SK-N-SH (cell line): ENCODE results near the gene PHLDA3. TPM values are rescaled to one million over a fixed set of nuclear protein-coding genes. Genes with fewer than 3 reads are reported as not detected.

Source experiments
- CTCF ChIA-PET: fragments of 300-600, 350-600 bp; formaldehyde crosslinking; extraction: SDS; loops from one replicate; lab custom pipeline; 2021; lab: Yijun Ruan, JAX
- POLR2A ChIA-PET: fragments of 350-600 bp; sonication (Branson Sonifier 250); formaldehyde crosslinking; extraction: SDS; loops from one replicate; lab custom pipeline; 2020; ENCODE audit warnings: antibody characterized with exemption, inconsistent platforms; lab: Yijun Ruan, JAX
- DNase-seq: peaks from one replicate; pipeline ENCODE4 v3.0.0; 2012
- H2AFZ ChIP-seq: fragments of 200-600 bp; sonication (generic); 2 replicates; pipeline ENCODE4 v1.8.1; 2016; ENCODE audit warnings: antibody characterized with exemption, mild to moderate bottlenecking, low read depth
- H3F3A ChIP-seq: fragments of 200-600 bp; sonication (generic); replicated peaks from 2 replicates; pipeline ENCODE3; 2016; ENCODE audit warnings: antibody characterized with exemption, mild to moderate bottlenecking; ENCODE audit not compliant: insufficient read depth
- H3K27ac ChIP-seq, 2 experiments: fragments of 200-500 bp in 1 of 2; fragments of 200-600 bp in 1 of 2; sonication (Bioruptor generic) in 1 of 2; sonication (generic), shearing (Covaris generic) in 1 of 2; 2 replicates each; pipeline versions ENCODE4 v1.5.1 to v1.6.1; 2014 to 2016; ENCODE audit warnings: low read depth in 2 of 2, inconsistent platforms in 1 of 2, low read length in 1 of 2, mild to moderate bottlenecking in 1 of 2, mixed read lengths in 1 of 2
- H3K27me3 ChIP-seq: fragments of 200-600 bp; sonication (generic), shearing (Covaris generic); 2 replicates; pipeline ENCODE4 v1.6.1; 2016; ENCODE audit warnings: mixed run types; ENCODE audit not compliant: insufficient read depth
- H3K36me3 ChIP-seq, 2 experiments: fragments of 200-500 bp in 1 of 2; fragments of 200-600 bp in 1 of 2; sonication (Bioruptor generic) in 1 of 2; sonication (generic) in 1 of 2; replicated peaks in 1 of 2; 2 replicates each; pipeline versions ENCODE3 to v1.5.1; 2014 to 2016; ENCODE audit warnings: low read length in 1 of 2, mild to moderate bottlenecking in 1 of 2; ENCODE audit not compliant: insufficient read depth in 2 of 2, control insufficient read depth in 1 of 2
- H3K4me1 ChIP-seq, 2 experiments: fragments of 200-500 bp in 1 of 2; fragments of 200-600 bp in 1 of 2; sonication (Bioruptor generic) in 1 of 2; sonication (generic), shearing (Covaris generic) in 1 of 2; 2 replicates each; pipeline versions ENCODE4 v1.5.1 to v1.6.1; 2014 to 2016; ENCODE audit warnings: low read depth in 1 of 2, low read length in 1 of 2, mixed run types in 1 of 2; ENCODE audit not compliant: insufficient read depth in 2 of 2, control insufficient read depth in 1 of 2
- H3K4me2 ChIP-seq: fragments of 200-600 bp; sonication (generic), shearing (Covaris generic); 2 replicates; pipeline ENCODE4 v1.6.1; 2017; ENCODE audit warnings: mixed run types
- H3K4me3 ChIP-seq, 2 experiments: fragments of 200-500 bp in 1 of 2; fragments of 200-600 bp in 1 of 2; sonication (Bioruptor generic) in 1 of 2; sonication (generic), shearing (Covaris generic) in 1 of 2; 2 replicates each; pipeline versions ENCODE4 v1.5.1 to v1.8.1; 2014 to 2016; ENCODE audit warnings: low read depth in 2 of 2, inconsistent platforms in 1 of 2, low read length in 1 of 2, mild to moderate bottlenecking in 1 of 2, mixed read lengths in 1 of 2, moderate library complexity in 1 of 2
- H3K79me2 ChIP-seq: fragments of 200-600 bp; sonication (generic); 2 replicates; pipeline ENCODE4 v1.8.1; 2017; ENCODE audit warnings: mild to moderate bottlenecking; ENCODE audit not compliant: insufficient read depth
- H3K9ac ChIP-seq: fragments of 200-600 bp; sonication (generic); 2 replicates; pipeline ENCODE4 v1.6.1; 2017; ENCODE audit warnings: mixed run types
- H3K9me2 ChIP-seq: fragments of 200-600 bp; sonication (generic); 2 replicates; pipeline ENCODE4 v1.6.1; 2017; ENCODE audit warnings: mixed run types
- H3K9me3 ChIP-seq: fragments of 200-600 bp; sonication (generic); 2 replicates; pipeline ENCODE4 v1.6.1; 2017; ENCODE audit warnings: mixed run types, mild to moderate bottlenecking, moderate library complexity
- H4K20me1 ChIP-seq: fragments of 200-600 bp; sonication (generic); 2 replicates; pipeline ENCODE4 v1.6.1; 2017; ENCODE audit warnings: mild to moderate bottlenecking, mixed run types; ENCODE audit not compliant: insufficient read depth
- CHD2 ChIP-seq: fragments of 150-350 bp; IDR thresholded peaks from 2 replicates; pipeline ENCODE4 v1.6.1; 2018; ENCODE audit warnings: low read length; ENCODE audit not compliant: partially characterized antibody
- ELF1 ChIP-seq: IDR thresholded peaks from 2 replicates; pipeline ENCODE4 v1.4.0; 2012
- EZH2phosphoT487 ChIP-seq: fragments of 200-600 bp; sonication (generic); IDR thresholded peaks from 2 replicates; pipeline ENCODE4 v1.6.1; 2017; ENCODE audit warnings: low read depth, mixed run types, mild to moderate bottlenecking, antibody characterized with exemption, moderate library complexity, borderline replicate concordance
- FOSL2 ChIP-seq: IDR thresholded peaks from 2 replicates; pipeline ENCODE4 v1.4.0; 2012; ENCODE audit warnings: low read depth, mild to moderate bottlenecking, moderate library complexity, borderline replicate concordance
- FOXM1 ChIP-seq: IDR thresholded peaks from 2 replicates; pipeline ENCODE4 v1.4.0; 2012; ENCODE audit warnings: low read depth, mild to moderate bottlenecking
- GABPA ChIP-seq: IDR thresholded peaks from 2 replicates; pipeline ENCODE4 v1.4.0; 2012; ENCODE audit warnings: low read depth, mild to moderate bottlenecking
- JUND ChIP-seq: IDR thresholded peaks from 2 replicates; pipeline ENCODE4 v1.4.0; 2012
- MEF2A ChIP-seq: IDR thresholded peaks from 2 replicates; pipeline ENCODE4 v1.4.0; 2012; ENCODE audit warnings: low read depth, borderline replicate concordance
- NFIC ChIP-seq: IDR thresholded peaks from 2 replicates; pipeline ENCODE4 v1.4.0; 2012; ENCODE audit warnings: borderline replicate concordance
- NRF1 ChIP-seq: IDR thresholded peaks from 2 replicates; pipeline ENCODE4 v1.6.1; 2012; ENCODE audit warnings: low read depth, mild to moderate bottlenecking, low read length
- POLR2AphosphoS5 ChIP-seq: IDR thresholded peaks from 2 replicates; pipeline ENCODE4 v1.6.1; 2012; ENCODE audit warnings: low read depth, low read length
- RAD21 ChIP-seq: IDR thresholded peaks from 2 replicates; pipeline ENCODE4 v1.6.1; 2012; ENCODE audit warnings: mild to moderate bottlenecking, low read length
- RXRA ChIP-seq: IDR thresholded peaks from 2 replicates; pipeline ENCODE4 v1.4.0; 2012; ENCODE audit warnings: low read depth, mild to moderate bottlenecking, borderline replicate concordance
- SIN3A ChIP-seq: IDR thresholded peaks from 2 replicates; pipeline ENCODE4 v1.6.1; 2012; ENCODE audit warnings: low read depth, mild to moderate bottlenecking, low read length, moderate library complexity, borderline replicate concordance
- SMC3 ChIP-seq: IDR thresholded peaks from 2 replicates; pipeline ENCODE4 v1.6.1; 2012; ENCODE audit warnings: low read depth, low read length, improper control_type of control experiment
- TAF1 ChIP-seq: IDR thresholded peaks from 2 replicates; pipeline ENCODE4 v1.6.1; 2012; ENCODE audit warnings: low read depth, mild to moderate bottlenecking, low read length, moderate library complexity, borderline replicate concordance
- TCF12 ChIP-seq: IDR thresholded peaks from 2 replicates; pipeline ENCODE4 v1.4.0; 2012
- TEAD4 ChIP-seq: IDR thresholded peaks from 2 replicates; pipeline ENCODE4 v1.4.0; 2012; ENCODE audit warnings: mild to moderate bottlenecking, borderline replicate concordance; ENCODE audit not compliant: insufficient read depth
- WGBS: methylation state at CpG from one replicate; pipeline ENCODE4 v1.1.6; 2017; ENCODE audit warnings: low lambda C conversion rate; 5-methylcytosine and 5-hydroxymethylcytosine counted together
- polyA plus RNA-seq, 3 experiments: library from polyadenylated mRNA; depleted of rRNA; stranded (reverse); fragments of >200 nt; gene quantifications; 2 replicates each; pipeline ENCODE4 v1.2.3, GENCODE V29; 2012
- TF ChIP-seq, protein P1 (sequence below): IDR thresholded peaks from 2 replicates; pipeline ENCODE4; 2012
- TF ChIP-seq, protein P2 (sequence below): IDR thresholded peaks from 2 replicates; pipeline ENCODE4 v1.4.0; 2012; ENCODE audit warnings: low read depth

The PHLDA3 gene
- polyA plus RNA-seq (2012; rRNA removed) = 105 and 108 TPM in 2 replicates
- 46.1 and 93.3 TPM in 2 replicates for polyA plus RNA-seq (2012; cell fraction: cytosol; rRNA removed)
- 94.2 and 108 TPM in 2 replicates for polyA plus RNA-seq (2012; cell fraction: nucleus; rRNA removed)

DNA sequence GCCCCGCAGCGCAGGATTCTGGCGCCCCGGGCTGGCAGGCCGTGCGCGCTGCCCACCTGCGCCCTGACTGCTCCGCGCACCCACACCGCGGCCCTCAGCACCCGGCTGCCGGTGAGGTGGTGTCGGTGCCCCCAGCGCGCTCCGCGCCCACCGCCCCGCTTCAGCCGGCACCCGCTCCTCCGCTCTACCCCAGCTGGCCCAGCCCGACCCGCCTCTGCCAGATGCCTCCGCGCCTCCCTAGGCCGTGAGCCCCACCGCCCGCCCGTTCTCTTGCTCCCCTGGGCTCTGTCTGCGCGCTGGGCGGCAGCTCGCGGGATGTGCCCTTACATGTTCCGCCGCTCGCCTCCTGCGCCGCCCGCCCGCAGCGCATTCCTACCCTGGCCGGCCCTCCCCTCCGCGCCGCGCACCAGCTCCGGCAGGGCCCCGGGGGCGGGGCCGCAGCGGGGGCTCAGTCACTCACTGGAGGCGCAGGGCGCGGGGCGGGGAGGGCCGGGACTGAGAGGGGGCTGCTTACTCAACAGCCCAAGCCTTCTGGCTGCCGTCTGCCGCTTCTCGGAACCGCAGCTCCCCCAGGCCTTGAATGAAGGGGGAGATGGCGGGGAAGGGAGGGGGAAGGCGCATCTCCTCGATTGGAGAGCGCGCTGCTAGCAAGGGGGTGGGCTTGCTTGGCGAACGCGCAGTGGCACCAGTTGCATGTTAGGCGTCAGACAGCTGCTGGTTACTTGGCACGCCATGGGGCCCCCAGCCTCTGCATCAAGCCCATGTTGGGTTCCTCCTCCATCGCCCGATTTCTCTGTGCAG is at the start of gene PHLDA3:
TSS of gene PHLDA3 (minus strand) at position 345 of the 801 bp plus-strand sequence. CDS start 402 bp downstream, outside the sequence.
- Histone ChIP-seq H2AFZ (0 out of 2 replicates have a peak within 1 kb of the TSS, but pooled peaks have one; percentile 51), H3F3A (peaks cover 9% of the 10 kb centered on the region), H3K4me1 (peaks cover 13 to 29% of the 10 kb centered on the region in 2 experiments; a peak in 3 of 4 replicates), H4K20me1 (peaks cover 32% of the 10 kb centered on the region), H3K9me3 (no peaks in the 10 kb centered on the region), H3K79me2 (peaks cover 47% of the 10 kb centered on the region), H3K9ac (peak within 1 kb of the TSS; percentile 89), H3K4me3 (peak within 1 kb of the TSS; percentile 77 to 82), H3K27ac (peak within 1 kb of the TSS; percentile 83 to 94), H3K9me2 (no peaks in the 10 kb centered on the region), H3K27me3 (no peaks in the 10 kb centered on the region), H3K36me3 (peaks cover 13 to 20% of the 10 kb centered on the region in 2 experiments), H3K4me2 (peak within 1 kb of the TSS; percentile 97)
- CTCF ChIA-PET = interaction anchor here (0.6 to 7.3 kb wide), 9 partner anchors 8 to 324 kb away, joined by 3 to 63 read pairs (median 6); no protein-coding TSS in a partner anchor
- POLR2A ChIA-PET = interaction anchor here (0.6 to 1.6 kb wide), 15 partner anchors 9 to 71 kb away, joined by 3 to 9 read pairs (median 4); partner anchors contain the start of gene CSRP1
- WGBS = under 1% methylated on average over 17 of the region's 76 CpGs
- DNase-seq = peak; percentile 93
- no peak for TF ChIP-seq CHD2
- TF ChIP-seq, protein P1, sequence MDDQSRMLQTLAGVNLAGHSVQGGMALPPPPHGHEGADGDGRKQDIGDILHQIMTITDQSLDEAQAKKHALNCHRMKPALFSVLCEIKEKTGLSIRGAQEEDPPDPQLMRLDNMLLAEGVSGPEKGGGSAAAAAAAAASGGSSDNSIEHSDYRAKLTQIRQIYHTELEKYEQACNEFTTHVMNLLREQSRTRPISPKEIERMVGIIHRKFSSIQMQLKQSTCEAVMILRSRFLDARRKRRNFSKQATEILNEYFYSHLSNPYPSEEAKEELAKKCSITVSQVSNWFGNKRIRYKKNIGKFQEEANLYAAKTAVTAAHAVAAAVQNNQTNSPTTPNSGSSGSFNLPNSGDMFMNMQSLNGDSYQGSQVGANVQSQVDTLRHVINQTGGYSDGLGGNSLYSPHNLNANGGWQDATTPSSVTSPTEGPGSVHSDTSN = peak; percentile 55
- peak; percentile 89 for TF ChIP-seq POLR2AphosphoS5
- no peak for TF ChIP-seq RXRA
- peak; percentile 54; the same call in 1 of the 2 replicates for TF ChIP-seq NRF1
- 0 out of 2 replicates have a peak, but pooled peaks have one; percentile 36 for TF ChIP-seq TEAD4
- TF ChIP-seq EZH2phosphoT487 = no peak
- peak; percentile 90 for TF ChIP-seq TAF1
- TF ChIP-seq JUND = no peak
- TF ChIP-seq SMC3 = no peak
- no peak for TF ChIP-seq ELF1
- no peak for TF ChIP-seq RAD21
- TF ChIP-seq SIN3A = peak; percentile 75; the same call in 1 of the 2 replicates
- TF ChIP-seq NFIC = no peak
- no peak for TF ChIP-seq MEF2A
- TF ChIP-seq, protein P2, sequence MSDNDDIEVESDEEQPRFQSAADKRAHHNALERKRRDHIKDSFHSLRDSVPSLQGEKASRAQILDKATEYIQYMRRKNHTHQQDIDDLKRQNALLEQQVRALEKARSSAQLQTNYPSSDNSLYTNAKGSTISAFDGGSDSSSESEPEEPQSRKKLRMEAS = 0 out of 2 replicates have a peak, but pooled peaks have one; percentile 10
- TF ChIP-seq FOXM1 = no peak
- TF ChIP-seq TCF12 = peak; percentile 33; the same call in 1 of the 2 replicates
- TF ChIP-seq GABPA = no peak
- no peak for TF ChIP-seq FOSL2
